GM10266 (cell line): Measurements from ENCODE around the gene PDE1A.

Experiments
- DNase-seq: peaks from one replicate; pipeline ENCODE4 v3.0.0; 2012; ENCODE audit errors: extremely low spot score
- CTCF ChIP-seq: IDR thresholded peaks from 2 replicates; pipeline ENCODE4 v1.5.1; 2012; ENCODE audit warnings: mild to moderate bottlenecking, low read depth; ENCODE audit not compliant: control insufficient read depth, insufficient read depth; ENCODE audit errors: missing control alignments

Gene PDE1A

DNA sequence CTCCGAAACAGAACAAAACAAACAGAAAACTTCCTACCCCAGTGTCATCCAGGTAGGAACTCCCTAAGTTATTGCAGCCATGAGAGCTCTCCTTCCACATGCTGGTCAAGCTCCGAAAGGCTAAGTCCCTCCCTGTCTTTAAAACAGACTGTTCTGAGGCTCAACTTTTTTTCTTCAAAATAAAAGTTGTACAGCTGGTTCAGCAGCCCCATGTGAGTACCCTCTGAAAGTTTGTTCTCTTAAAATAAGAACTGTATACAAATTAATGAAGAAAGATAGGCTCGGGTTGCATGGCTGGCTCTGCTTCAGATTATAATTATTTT lies at the start of gene PDE1A:
Gene PDE1A, minus strand, starts transcription at position 119 of the 323 bp plus-strand sequence.
- no peak for DNase-seq

DNA sequence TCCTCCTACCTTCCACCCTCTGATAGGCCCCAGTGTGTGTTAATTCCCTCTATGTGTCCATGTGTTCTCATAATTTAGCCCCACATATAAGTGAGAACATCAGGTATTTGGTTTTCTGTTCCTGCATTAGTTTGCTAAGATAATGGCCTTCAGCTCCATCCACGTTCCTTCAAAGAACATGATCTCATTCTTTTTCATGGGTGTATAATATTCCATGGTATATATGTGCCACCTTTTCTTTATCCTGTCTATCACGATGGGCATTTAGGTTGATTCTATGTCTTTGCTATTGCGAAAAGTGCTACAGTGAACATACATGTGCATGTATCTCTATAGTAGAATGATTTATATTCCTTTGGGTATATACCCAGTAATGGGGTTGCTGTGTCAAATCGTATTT lies 46.8 kb upstream of the PDE1A start:
- TF ChIP-seq CTCF: no peak
- DNase-seq: no peak

More for the DNA sequence above, at the start of gene PDE1A:
- no peak for TF ChIP-seq CTCF

- TF ChIP-seq CTCF: no peak
- no peak for DNase-seq
Observed at GRCh38 chr2:182463760-182464159, 36.9 kb upstream of the PDE1A start.

GRCh38 chr2:182456784-182457183 lies 29.9 kb upstream of the PDE1A start:
- DNase-seq: no peak
- no peak for TF ChIP-seq CTCF

GRCh38 chr2:182452456-182452990 lies 25.7 kb upstream of the PDE1A start:
- TF ChIP-seq CTCF: no peak
- DNase-seq: no peak

- TF ChIP-seq CTCF: no peak
Observed at GRCh38 chr2:182448371-182448770, 21.5 kb upstream of the PDE1A start.

DNA sequence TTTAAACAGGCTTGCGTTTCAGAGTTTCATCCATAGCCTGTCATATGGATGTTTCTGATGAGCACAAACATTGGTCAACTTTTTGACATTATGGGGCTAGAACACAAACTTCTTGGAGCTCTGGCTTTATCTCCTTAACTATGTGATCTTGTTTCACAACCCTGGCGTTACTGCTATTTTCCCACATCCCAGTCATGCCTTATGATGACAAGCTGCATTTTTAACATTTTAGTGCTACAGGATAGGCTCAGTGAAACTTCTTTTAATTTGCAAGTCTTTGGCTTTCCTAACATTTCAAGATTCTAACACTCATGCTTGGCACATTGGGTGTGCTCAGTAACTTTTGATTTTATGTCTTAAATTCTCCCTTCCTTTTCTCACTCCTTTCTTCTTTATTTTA lies 21.0 kb upstream of the PDE1A start:
- no peak for DNase-seq
- no peak for TF ChIP-seq CTCF

More at GRCh38 chr2:182448371-182448770, 21.5 kb upstream of the PDE1A start:
- DNase-seq: no peak
